Measurements from ENCODE around the gene DPY19L1.
"Not testable (repeated sequence)": the region's sequence is repeated elsewhere in the genome, so short reads cannot be mapped to it uniquely, and the experiment has no call there.

DNA sequence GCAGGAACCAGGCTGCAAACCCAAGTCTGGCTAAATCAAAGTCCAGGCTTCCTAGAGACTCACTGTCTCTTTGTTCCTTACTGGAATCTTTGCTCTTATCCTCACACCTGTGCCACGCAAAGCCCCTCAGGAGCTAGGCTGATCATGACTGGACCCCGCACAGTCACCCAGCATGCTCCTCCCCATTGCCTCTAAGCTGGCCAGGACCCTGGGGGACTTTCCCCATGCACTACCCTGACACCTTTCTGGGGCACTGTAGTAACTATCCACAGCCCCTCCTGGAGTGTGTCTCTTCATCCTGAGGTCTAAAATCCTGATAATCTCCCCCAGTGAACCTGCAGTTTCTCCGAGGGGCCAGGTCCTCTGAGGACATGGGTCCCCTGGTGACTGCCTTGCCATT lies 21.3 kb upstream of the DPY19L1 start:
- not testable (repeated sequence) for TF ChIP-seq LEF1 (IDR thresholded peaks at IDR 0.05; ENCODE audit: borderline replicate concordance); FOXK2 (IDR thresholded peaks at IDR 0.05)
